NB4 (cell line): ENCODE data around the gene TSPAN4.

Experiments used
- MYC ChIP-seq: IDR thresholded peaks from 2 replicates; pipeline ENCODE4 v1.6.1; 2011; ENCODE audit warnings: low read depth, low read length
- POLR2A ChIP-seq: IDR thresholded peaks from 2 replicates; pipeline ENCODE4 v1.6.1; 2011; ENCODE audit warnings: mild to moderate bottlenecking; ENCODE audit not compliant: insufficient read length; ENCODE audit errors: extremely low read depth
- TF ChIP-seq, protein P1 (sequence below): IDR thresholded peaks from one replicate; pipeline ENCODE4 v1.5.1; 2012; ENCODE audit warnings: low read depth, low read length
- TF ChIP-seq, protein P2 (sequence below): IDR thresholded peaks from 2 replicates; pipeline ENCODE4 v1.6.1; 2011; ENCODE audit warnings: low read depth, low read length

DNA sequence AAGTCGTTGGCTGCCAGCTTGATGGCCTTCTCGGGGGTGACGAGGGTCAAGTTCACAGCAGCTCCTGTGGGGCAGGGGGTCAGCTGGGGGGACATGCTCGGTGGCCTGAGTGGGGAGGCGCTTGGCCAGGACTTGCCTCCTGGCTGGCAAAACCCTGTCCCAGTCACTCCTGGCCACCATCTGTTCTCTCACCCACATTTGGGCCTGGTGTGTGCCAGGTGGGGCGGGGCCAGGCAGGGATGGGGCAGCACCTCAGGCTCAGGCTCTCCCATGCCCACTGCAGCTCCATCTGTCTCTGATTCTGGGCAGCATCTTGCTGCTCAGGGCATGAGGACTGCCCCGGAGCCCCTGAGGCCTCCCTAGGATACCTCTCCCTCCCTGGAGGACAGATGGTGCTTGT lies 49.1 kb upstream of the TSPAN4 start:
- TF ChIP-seq, protein P1, sequence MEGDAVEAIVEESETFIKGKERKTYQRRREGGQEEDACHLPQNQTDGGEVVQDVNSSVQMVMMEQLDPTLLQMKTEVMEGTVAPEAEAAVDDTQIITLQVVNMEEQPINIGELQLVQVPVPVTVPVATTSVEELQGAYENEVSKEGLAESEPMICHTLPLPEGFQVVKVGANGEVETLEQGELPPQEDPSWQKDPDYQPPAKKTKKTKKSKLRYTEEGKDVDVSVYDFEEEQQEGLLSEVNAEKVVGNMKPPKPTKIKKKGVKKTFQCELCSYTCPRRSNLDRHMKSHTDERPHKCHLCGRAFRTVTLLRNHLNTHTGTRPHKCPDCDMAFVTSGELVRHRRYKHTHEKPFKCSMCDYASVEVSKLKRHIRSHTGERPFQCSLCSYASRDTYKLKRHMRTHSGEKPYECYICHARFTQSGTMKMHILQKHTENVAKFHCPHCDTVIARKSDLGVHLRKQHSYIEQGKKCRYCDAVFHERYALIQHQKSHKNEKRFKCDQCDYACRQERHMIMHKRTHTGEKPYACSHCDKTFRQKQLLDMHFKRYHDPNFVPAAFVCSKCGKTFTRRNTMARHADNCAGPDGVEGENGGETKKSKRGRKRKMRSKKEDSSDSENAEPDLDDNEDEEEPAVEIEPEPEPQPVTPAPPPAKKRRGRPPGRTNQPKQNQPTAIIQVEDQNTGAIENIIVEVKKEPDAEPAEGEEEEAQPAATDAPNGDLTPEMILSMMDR: no peak
- TF ChIP-seq, protein P2, sequence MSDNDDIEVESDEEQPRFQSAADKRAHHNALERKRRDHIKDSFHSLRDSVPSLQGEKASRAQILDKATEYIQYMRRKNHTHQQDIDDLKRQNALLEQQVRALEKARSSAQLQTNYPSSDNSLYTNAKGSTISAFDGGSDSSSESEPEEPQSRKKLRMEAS: no peak
- TF ChIP-seq POLR2A (no peak), MYC (no peak)
